Fibroblast of lung (primary cell): Measurements from ENCODE around the gene TCN1. TPM values are rescaled to one million over a fixed set of nuclear protein-coding genes. Genes with fewer than 3 reads are reported as not detected.
"Not testable (repeated sequence)": the region's sequence is repeated elsewhere in the genome, so short reads cannot be mapped to it uniquely, and the experiment has no call there.

ENCODE experiments used
- DNase-seq, 2 donors: peaks; one replicate each; pipeline versions ENCODE4 v3.0.0 to v3.0.0-alpha.2; 2010; ENCODE audit warnings: low read depth in 2 of 2
- H2AFZ ChIP-seq: 2 replicates; pipeline ENCODE4 v1.5.1; 2012; ENCODE audit warnings: low read length, control low read depth, inconsistent platforms
- H3K27ac ChIP-seq: 2 replicates; pipeline ENCODE4 v1.5.1; 2011; ENCODE audit warnings: low read length, control low read depth; ENCODE audit not compliant: insufficient read depth
- H3K27me3 ChIP-seq: 2 replicates; pipeline ENCODE4 v1.5.1; 2011; ENCODE audit warnings: mild to moderate bottlenecking, low read length; ENCODE audit not compliant: control insufficient read depth, insufficient read depth
- H3K36me3 ChIP-seq: 2 replicates; pipeline ENCODE4 v1.5.1; 2011; ENCODE audit warnings: low read length; ENCODE audit not compliant: control insufficient read depth, insufficient read depth
- H3K4me1 ChIP-seq: 2 replicates; pipeline ENCODE4 v1.5.1; 2011; ENCODE audit warnings: low read length; ENCODE audit not compliant: control insufficient read depth, insufficient read depth; ENCODE audit errors: extremely low read depth
- H3K4me2 ChIP-seq: 2 replicates; pipeline ENCODE4 v1.5.1; 2011; ENCODE audit warnings: low read length, control low read depth; ENCODE audit not compliant: insufficient read depth; ENCODE audit errors: extremely low read depth
- H3K4me3 ChIP-seq, 4 experiments: fragments of 200-600 bp in 1 of 4; sonication (generic) in 1 of 4; replicated peaks in 1 of 4; 2 replicates each; pipeline ENCODE4 v1.5.1; 2011 to 2016; ENCODE audit warnings: low read length in 4 of 4, low read depth in 3 of 4, mild to moderate bottlenecking in 3 of 4, control low read depth in 2 of 4, inconsistent platforms in 1 of 4, mixed read lengths in 1 of 4; ENCODE audit not compliant: insufficient read depth in 1 of 4; ENCODE audit errors: control extremely low read depth in 1 of 4
- H3K79me2 ChIP-seq: 2 replicates; pipeline ENCODE4 v1.5.1; 2012; ENCODE audit warnings: mild to moderate bottlenecking, low read length, inconsistent platforms; ENCODE audit not compliant: control insufficient read depth, insufficient read depth
- H3K9ac ChIP-seq: 2 replicates; pipeline ENCODE4 v1.5.1; 2011; ENCODE audit warnings: mild to moderate bottlenecking, low read length, control low read depth; ENCODE audit not compliant: insufficient read depth
- H3K9me3 ChIP-seq: 2 replicates; pipeline ENCODE4 v1.5.1; 2012; ENCODE audit warnings: low read depth, low read length; ENCODE audit not compliant: control insufficient read depth, insufficient read depth
- H4K20me1 ChIP-seq: 2 replicates; pipeline ENCODE4 v1.5.1; 2011; ENCODE audit warnings: low read length; ENCODE audit not compliant: control insufficient read depth, insufficient read depth; ENCODE audit errors: extremely low read depth
- EZH2 ChIP-seq: IDR thresholded peaks from 2 replicates; pipeline ENCODE4 v1.5.1; 2012; ENCODE audit warnings: low read length, control low read depth, mild to moderate bottlenecking; ENCODE audit errors: missing control alignments
- polyA minus RNA-seq: library from RNA; depleted of rRNA, polyadenylated mRNA; stranded (reverse); fragments of >200 nt; gene quantifications from 2 replicates; pipeline ENCODE4 v1.2.3, GENCODE V29; 2011; ENCODE audit warnings: low replicate concordance
- polyA plus RNA-seq, 2 donors: library from polyadenylated mRNA; depleted of rRNA in 1 of 2; stranded (reverse) in 1 of 2; unstranded in 1 of 2; fragments of >200 nt; gene quantifications; 2 replicates each; pipeline ENCODE4 v1.2.1, GENCODE V29; 2011 to 2012; ENCODE audit warnings: missing spikeins in 1 of 2
- total RNA-seq: library from RNA; depleted of rRNA; stranded (reverse); fragments of >200 nt; gene quantifications from 2 replicates; pipeline ENCODE4 v1.2.1, GENCODE V29; 2014
- TF ChIP-seq, protein P1 (sequence below), 2 donors: IDR thresholded peaks in 1 of 2; conservative IDR thresholded peaks in 1 of 2; 1 replicate in 1 of 2; 2 replicates in 1 of 2; pipeline ENCODE4 v1.5.1; 2011 to 2012; ENCODE audit warnings: low read length in 2 of 2, control low read depth in 1 of 2, inconsistent platforms in 1 of 2, low read depth in 1 of 2, mild to moderate bottlenecking in 1 of 2

TCN1 gene, protein sequence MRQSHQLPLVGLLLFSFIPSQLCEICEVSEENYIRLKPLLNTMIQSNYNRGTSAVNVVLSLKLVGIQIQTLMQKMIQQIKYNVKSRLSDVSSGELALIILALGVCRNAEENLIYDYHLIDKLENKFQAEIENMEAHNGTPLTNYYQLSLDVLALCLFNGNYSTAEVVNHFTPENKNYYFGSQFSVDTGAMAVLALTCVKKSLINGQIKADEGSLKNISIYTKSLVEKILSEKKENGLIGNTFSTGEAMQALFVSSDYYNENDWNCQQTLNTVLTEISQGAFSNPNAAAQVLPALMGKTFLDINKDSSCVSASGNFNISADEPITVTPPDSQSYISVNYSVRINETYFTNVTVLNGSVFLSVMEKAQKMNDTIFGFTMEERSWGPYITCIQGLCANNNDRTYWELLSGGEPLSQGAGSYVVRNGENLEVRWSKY
- total RNA-seq: not detected in 2 replicates
- not detected in 2 replicates for polyA plus RNA-seq
- not detected in 2 replicates for polyA plus RNA-seq (2012)
- polyA minus RNA-seq: not detected in 2 replicates

DNA sequence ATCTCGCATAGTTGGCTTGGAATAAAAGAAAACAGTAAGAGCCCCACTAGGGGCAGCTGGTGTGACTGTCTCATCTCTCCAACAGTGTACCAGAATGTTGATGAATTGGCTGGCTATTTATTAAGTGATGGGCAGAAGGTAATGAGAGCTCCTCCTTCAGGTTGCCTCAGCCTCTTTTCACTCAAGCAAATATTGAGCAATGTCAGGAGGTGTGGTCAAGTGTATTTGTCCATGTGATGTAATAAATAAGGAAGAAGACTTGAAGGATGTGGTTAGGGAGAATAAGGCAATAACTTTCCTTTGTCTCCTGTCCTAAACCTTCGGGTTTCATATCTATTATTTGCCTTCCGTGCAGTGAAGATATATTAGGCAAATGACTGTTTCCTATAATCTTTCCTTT lies at the start of gene TCN1:
Gene TCN1 (minus strand): TSS at position 91 of the 400 bp plus-strand sequence. CDS start 17 bp downstream, at position 74.
- no peaks in the 10 kb centered on the region for H3K9me3 ChIP-seq
- no peak for TF ChIP-seq EZH2
- TF ChIP-seq, protein P1, sequence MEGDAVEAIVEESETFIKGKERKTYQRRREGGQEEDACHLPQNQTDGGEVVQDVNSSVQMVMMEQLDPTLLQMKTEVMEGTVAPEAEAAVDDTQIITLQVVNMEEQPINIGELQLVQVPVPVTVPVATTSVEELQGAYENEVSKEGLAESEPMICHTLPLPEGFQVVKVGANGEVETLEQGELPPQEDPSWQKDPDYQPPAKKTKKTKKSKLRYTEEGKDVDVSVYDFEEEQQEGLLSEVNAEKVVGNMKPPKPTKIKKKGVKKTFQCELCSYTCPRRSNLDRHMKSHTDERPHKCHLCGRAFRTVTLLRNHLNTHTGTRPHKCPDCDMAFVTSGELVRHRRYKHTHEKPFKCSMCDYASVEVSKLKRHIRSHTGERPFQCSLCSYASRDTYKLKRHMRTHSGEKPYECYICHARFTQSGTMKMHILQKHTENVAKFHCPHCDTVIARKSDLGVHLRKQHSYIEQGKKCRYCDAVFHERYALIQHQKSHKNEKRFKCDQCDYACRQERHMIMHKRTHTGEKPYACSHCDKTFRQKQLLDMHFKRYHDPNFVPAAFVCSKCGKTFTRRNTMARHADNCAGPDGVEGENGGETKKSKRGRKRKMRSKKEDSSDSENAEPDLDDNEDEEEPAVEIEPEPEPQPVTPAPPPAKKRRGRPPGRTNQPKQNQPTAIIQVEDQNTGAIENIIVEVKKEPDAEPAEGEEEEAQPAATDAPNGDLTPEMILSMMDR (conservative IDR thresholded peaks at IDR 0.05 in 1 of 2, IDR thresholded peaks at IDR 0.05 in 1 of 2; ENCODE audit: low read depth in 1 of 2, low read length in 2 of 2): no peak
- H3K4me2 ChIP-seq: no peak within 1 kb of the TSS
- H3K27me3 ChIP-seq: no peaks in the 10 kb centered on the region
- no peaks in the 10 kb centered on the region for H3K4me1 ChIP-seq
- H3K9ac ChIP-seq: no peak within 1 kb of the TSS
- peak in 1 of 2 donors; percentile 8 for DNase-seq
- H2AFZ ChIP-seq: no peak within 1 kb of the TSS
- no peaks in the 10 kb centered on the region for H3K79me2 ChIP-seq
- no peaks in the 10 kb centered on the region for H4K20me1 ChIP-seq
- H3K36me3 ChIP-seq: no peaks in the 10 kb centered on the region
- no peak within 1 kb of the TSS for H3K4me3 ChIP-seq
- no peak within 1 kb of the TSS for H3K27ac ChIP-seq

DNA sequence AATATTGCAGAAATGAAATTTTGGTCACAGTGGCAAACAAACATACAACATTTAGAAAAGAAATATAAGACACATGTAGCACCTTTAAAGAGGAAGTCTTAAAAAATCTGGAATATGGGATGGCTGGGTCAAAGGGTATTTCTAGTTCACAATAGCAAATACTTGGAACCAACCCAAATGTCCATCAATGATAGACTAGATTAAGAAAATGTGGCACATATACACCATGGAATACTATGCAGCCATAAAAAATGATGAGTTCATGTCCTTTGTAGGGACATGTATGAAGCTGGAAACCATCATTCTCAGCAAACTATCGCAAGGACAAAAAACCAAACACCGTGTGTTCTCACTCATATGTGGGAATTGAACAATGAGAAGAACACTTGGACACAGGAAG lies 37.3 kb upstream of the TCN1 start:
- H3K4me1 ChIP-seq, H2AFZ ChIP-seq, DNase-seq, H3K27me3 ChIP-seq, H3K4me2 ChIP-seq, H4K20me1 ChIP-seq, H3K9me3 ChIP-seq, H3K4me3 ChIP-seq, H3K36me3 ChIP-seq, H3K9ac ChIP-seq, H3K79me2 ChIP-seq, H3K27ac ChIP-seq: not testable (repeated sequence)

DNA sequence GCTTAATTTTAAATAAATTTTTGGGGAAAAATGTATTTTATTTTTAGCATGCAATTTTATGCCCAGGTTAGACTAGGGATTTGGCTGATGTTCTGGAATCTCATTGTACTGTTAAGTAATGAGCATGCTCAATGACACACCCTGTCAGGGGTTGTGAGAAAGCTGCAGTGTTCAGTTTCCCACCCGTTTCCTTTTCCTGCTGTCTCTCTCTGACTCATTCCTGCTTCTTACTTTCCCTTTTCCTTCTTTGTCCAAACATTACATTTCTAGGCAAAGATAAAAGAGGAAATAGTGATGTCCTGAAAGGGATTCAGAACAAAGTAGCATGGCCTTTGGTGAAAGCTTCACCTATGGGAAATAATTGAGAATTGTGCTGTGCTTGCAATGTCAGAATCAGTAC lies 35.0 kb upstream of the TCN1 start:
- Histone ChIP-seq H3K27ac (no peak overlapping the region), H2AFZ (no peak overlapping the region), H3K9ac (no peak overlapping the region), H4K20me1 (no peaks in the 10 kb centered on the region), H3K9me3 (no peaks in the 10 kb centered on the region), H3K4me1 (no peaks in the 10 kb centered on the region), H3K4me3 (no peak overlapping the region), H3K79me2 (no peaks in the 10 kb centered on the region), H3K36me3 (no peaks in the 10 kb centered on the region), H3K27me3 (no peaks in the 10 kb centered on the region), H3K4me2 (no peak overlapping the region)
- DNase-seq: peak in 1 of 2 donors; percentile 37
- no peak for TF ChIP-seq EZH2
- TF ChIP-seq, protein P1 (conservative IDR thresholded peaks at IDR 0.05 in 1 of 2, IDR thresholded peaks at IDR 0.05 in 1 of 2; ENCODE audit: low read depth in 1 of 2, low read length in 2 of 2): no peak
